Epithelial cell of esophagus (primary cell): ENCODE data around the gene PRTFDC1.

Experiments used
- DNase-seq: peaks from one replicate; pipeline ENCODE4 v3.0.0; 2010; ENCODE audit warnings: low read depth
- H3K4me3 ChIP-seq: 2 replicates; pipeline ENCODE4 v1.5.1; 2011; ENCODE audit warnings: mild to moderate bottlenecking, low read length, control low read depth
- CTCF ChIP-seq: IDR thresholded peaks from 2 replicates; pipeline ENCODE4 v1.5.1; 2011; ENCODE audit warnings: low read depth, mild to moderate bottlenecking, low read length, control low read depth, inconsistent platforms; ENCODE audit not compliant: insufficient read depth; ENCODE audit errors: missing control alignments

The PRTFDC1 gene

DNA sequence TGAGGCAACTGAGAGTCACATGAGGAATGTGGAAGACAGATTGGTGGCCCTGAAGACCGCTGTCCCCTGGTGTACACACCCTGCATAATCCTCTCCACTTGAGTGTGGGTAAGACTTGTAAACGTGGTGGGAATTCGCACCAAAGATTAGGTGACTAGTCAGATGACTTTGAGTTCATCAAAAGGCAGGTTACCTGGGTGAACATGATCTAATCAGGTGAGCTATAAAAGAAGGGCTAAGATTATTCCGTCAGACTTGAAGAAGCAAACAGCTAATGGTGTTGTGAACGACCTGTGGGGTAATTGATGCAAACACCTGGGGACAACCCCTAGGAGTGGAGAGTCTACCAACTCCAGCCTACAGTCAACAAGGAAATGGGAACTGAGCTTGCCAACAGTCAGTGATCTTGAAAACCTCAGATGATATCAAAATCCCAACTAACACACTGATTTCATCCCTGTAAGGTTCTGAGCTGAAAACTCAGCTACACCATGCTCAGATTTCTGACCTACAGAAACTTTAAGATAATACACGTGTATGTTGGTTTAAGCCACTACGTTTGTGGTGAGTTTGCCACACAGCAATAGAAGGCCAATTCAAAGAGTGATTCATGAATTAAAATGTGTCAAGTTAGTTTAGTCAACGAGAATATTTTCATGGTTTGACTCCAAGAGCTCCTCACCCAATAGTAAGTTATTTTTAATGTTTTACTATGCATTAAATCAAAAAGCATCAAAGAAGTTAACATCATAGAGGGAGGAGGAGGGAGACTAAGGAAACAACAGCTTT, 16.7 kb downstream of the PRTFDC1 start:
- TF ChIP-seq CTCF = no peak
- H3K4me3 ChIP-seq = no peak overlapping the region
- DNase-seq = no peak

- no peak for TF ChIP-seq CTCF
- H3K4me3 ChIP-seq = no peak overlapping the region
- no peak for DNase-seq
Measured at GRCh38 chr10:24931236-24931635, 21.2 kb downstream of the PRTFDC1 start.

- DNase-seq = no peak
- no peak overlapping the region for H3K4me3 ChIP-seq
- no peak for TF ChIP-seq CTCF
Measured at GRCh38 chr10:24930427-24930826, 22.0 kb downstream of the PRTFDC1 start.

GRCh38 chr10:24929904-24930303, 22.5 kb downstream of the PRTFDC1 start:
- no peak overlapping the region for H3K4me3 ChIP-seq
- DNase-seq = no peak
- no peak for TF ChIP-seq CTCF

GRCh38 chr10:24929056-24929544, 23.3 kb downstream of the PRTFDC1 start:
- no peak for TF ChIP-seq CTCF
- H3K4me3 ChIP-seq = no peak overlapping the region
- no peak for DNase-seq

DNA sequence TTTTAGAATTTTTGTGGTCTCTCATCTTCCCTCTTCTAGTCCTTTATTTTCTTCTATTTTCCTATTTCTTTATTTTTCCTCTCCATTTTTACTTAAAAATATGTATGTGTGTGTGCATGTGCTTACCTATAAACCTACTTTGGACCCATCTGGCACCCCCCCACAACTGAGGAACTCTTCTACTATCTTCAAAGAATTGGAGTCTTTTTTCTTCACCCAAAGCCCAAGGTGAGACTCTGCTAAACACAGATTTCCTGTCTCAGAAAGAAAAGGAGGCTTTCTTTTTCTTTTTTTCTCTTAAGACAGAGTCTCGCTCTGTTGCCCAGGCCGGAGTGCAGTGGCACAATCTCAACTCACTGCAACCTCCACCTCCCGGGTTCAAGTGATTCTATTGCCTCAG, 24.2 kb downstream of the PRTFDC1 start:
- TF ChIP-seq CTCF = no peak
- no peak overlapping the region for H3K4me3 ChIP-seq
- no peak for DNase-seq

DNA sequence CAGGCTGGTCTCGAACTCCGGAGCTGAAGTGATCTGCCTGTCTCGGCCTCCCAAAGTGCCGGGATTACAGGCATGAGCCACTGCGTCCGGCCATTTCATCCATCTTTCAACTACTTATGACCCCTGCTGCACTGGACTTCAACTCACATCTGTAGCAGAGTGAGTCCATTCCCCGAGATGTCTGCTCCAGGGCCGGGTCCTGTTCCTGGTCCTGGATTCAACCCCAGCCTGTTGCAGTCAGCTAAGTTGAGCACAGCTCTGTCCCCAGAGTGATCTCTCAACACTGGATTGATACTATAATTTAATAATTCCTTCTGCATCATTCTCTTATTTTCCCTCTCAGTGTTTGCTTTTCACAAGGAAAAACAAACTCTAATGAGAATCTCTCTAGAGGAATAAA, 25.8 kb downstream of the PRTFDC1 start:
- no peak for DNase-seq
- no peak for TF ChIP-seq CTCF

More for the DNA sequence above, 25.8 kb downstream of the PRTFDC1 start:
- no peak overlapping the region for H3K4me3 ChIP-seq
